ENCODE results near the gene HRAS. TPM values are rescaled to one million over a fixed set of nuclear protein-coding genes. Genes with fewer than 3 reads are reported as not detected.

Gene HRAS
- total and polyA plus RNA-seq, 3 experiments from 2014 or later = 22.5 to 91.5 (median 86.9) TPM

DNA sequence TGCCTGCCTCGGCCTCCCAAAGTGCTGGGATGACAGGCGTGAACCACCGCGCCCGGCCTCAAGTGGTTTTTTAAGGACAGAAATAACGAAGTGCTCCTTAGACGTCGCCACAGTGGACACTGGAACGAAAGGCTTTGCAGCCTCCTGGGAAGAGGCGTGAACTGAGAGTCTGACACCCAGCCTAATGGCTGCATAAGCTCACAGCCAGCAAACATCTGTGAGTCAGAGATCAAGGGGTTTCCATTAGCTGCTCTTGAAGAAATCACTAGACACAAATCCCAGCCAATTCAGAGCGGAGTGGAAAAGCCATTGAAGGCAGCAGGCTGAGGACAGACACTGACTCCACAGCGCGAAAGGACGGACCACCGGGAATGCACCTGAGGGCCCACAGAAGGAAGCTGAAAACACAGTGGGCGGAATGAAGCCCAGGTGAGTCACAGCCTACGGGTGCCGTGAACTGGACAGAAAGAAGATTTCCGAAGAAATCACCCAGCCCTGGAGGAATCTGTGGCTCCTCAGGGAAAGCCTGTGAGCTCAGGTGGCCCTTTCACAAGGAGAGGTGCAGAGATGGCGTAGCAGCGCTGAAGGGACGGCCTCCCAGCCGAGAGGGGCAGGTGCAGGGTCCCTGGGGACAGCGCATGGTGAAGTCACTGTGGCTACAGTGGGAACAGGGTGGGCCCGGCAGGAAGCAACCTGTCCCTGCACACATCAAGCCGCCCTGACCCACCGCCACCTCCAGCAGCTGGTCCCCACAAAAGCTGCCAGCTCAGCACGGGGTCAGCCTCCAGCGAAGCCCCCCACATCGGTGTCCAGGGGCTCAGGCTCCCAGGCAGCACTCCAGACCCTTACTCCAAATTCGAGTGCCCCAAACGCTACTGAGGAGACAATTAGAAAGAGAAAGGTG, 13.6 kb upstream of the HRAS start:
- DNase-seq = peak in 1 of 5 donors; percentile 42
- no peak overlapping the region for H3K27ac Mint-ChIP-seq
- no peak overlapping the region for H3K4me3 Mint-ChIP-seq
- ChIA-PET POLR2A (no interaction called here), CTCF (no interaction called here)
- peaks cover 3% of the 10 kb centered on the region for H3K4me1 ChIP-seq (ENCODE audit: insufficient read depth, low read length)
- no peaks in the 10 kb centered on the region for H3K9me3 Mint-ChIP-seq
- H3K36me3 ChIP-seq (ENCODE audit: insufficient read depth, low read length) = no peaks in the 10 kb centered on the region
- no peaks in the 10 kb centered on the region for H3K9me3 ChIP-seq (ENCODE audit: low read length)
- H3K27me3 Mint-ChIP-seq = no peaks in the 10 kb centered on the region
- H3K27ac ChIP-seq (ENCODE audit: low read depth, low read length) = no peak overlapping the region
- peaks cover 0 to 1% (median 0%) of the 10 kb centered on the region in 3 donors for H3K36me3 Mint-ChIP-seq
- no peaks in the 10 kb centered on the region for H3K4me1 Mint-ChIP-seq
- no peaks in the 10 kb centered on the region for H3K27me3 ChIP-seq (ENCODE audit: insufficient read depth, low read length, poor library complexity, severe bottlenecking)
- no peak overlapping the region for H3K4me3 ChIP-seq (ENCODE audit: low read length)

DNA sequence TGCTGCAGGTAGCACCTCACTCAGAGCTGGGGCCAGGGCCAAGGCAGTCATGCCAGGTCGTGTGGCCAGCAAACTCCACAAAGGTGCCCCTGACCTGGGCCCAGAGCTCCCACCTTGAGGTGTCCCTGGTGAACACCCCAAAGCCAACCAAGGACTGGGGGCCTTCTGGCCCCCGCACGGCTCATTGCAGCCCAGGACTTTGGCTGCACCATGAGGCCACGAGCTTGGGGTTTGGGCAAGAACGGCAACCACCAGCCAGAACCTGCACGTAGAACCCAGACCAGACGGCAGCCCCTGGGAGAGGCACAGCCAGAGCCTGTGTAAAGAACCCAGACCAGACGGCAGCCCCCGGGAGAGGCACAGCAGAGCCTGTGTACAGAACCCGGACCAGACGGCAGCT, 9.8 kb upstream of the HRAS start:
- Histone ChIP-seq H3K27ac (ENCODE audit: low read depth, low read length) (no peak overlapping the region), H3K4me3 (ENCODE audit: low read length) (no peak overlapping the region), H3K36me3 (ENCODE audit: insufficient read depth, low read length) (no peaks in the 10 kb centered on the region), H3K9me3 (ENCODE audit: low read length) (no peaks in the 10 kb centered on the region), H3K27me3 (ENCODE audit: insufficient read depth, low read length, poor library complexity, severe bottlenecking) (no peaks in the 10 kb centered on the region), H3K4me1 (ENCODE audit: insufficient read depth, low read length) (no peaks in the 10 kb centered on the region)
- ChIA-PET CTCF (interaction anchor here (1.1 to 1.7 kb wide), 2 partner anchors 9 to 178 kb away, joined by 4 read pairs; no protein-coding TSS in a partner anchor), POLR2A (no interaction called here)
- Mint-ChIP-seq H3K9me3 (no peaks in the 10 kb centered on the region), H3K4me1 (no peaks in the 10 kb centered on the region), H3K4me3 (no peak overlapping the region), H3K27me3 (no peaks in the 10 kb centered on the region), H3K36me3 (peaks cover 0 to 4% (median 0%) of the 10 kb centered on the region in 3 donors), H3K27ac (no peak overlapping the region)
- DNase-seq = no peak

DNA sequence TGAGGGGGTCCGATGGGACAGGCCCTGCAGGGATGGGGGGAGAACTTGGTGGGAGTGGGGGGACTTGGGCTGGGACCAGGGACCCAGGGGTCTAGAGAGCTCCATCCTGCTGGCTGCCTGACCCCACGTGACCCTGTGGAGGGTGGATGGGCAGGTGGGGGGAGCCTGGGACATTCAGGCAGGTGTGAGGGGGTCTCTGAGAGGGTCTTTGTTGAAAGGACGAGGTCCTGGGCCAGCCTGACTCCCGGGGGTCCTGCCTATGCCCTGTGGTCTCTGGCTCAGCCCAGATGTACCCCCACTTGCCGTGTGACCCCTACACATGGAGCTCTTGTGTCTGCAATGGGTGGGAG, 9.4 kb upstream of the HRAS start:
- H3K27ac ChIP-seq (ENCODE audit: low read depth, low read length) = no peak overlapping the region
- DNase-seq = no peak
- Mint-ChIP-seq H3K4me1 (no peaks in the 10 kb centered on the region), H3K4me3 (no peak overlapping the region), H3K27ac (no peak overlapping the region), H3K36me3 (peaks cover 0 to 4% (median 0%) of the 10 kb centered on the region in 3 donors), H3K9me3 (no peaks in the 10 kb centered on the region), H3K27me3 (no peaks in the 10 kb centered on the region)
- ChIA-PET POLR2A (interaction anchor here (0.5 kb wide), 1 partner anchor 28 kb away, joined by 3 read pairs; no protein-coding TSS in a partner anchor), CTCF (interaction anchor here (1.1 to 1.7 kb wide), 2 partner anchors 10 to 178 kb away, joined by 4 read pairs; no protein-coding TSS in a partner anchor)
- no peaks in the 10 kb centered on the region for H3K27me3 ChIP-seq (ENCODE audit: insufficient read depth, low read length, poor library complexity, severe bottlenecking)
- no peak overlapping the region for H3K4me3 ChIP-seq (ENCODE audit: low read length)
- H3K36me3 ChIP-seq (ENCODE audit: insufficient read depth, low read length) = no peaks in the 10 kb centered on the region
- H3K4me1 ChIP-seq (ENCODE audit: insufficient read depth, low read length) = no peaks in the 10 kb centered on the region
- H3K9me3 ChIP-seq (ENCODE audit: low read length) = no peaks in the 10 kb centered on the region

DNA sequence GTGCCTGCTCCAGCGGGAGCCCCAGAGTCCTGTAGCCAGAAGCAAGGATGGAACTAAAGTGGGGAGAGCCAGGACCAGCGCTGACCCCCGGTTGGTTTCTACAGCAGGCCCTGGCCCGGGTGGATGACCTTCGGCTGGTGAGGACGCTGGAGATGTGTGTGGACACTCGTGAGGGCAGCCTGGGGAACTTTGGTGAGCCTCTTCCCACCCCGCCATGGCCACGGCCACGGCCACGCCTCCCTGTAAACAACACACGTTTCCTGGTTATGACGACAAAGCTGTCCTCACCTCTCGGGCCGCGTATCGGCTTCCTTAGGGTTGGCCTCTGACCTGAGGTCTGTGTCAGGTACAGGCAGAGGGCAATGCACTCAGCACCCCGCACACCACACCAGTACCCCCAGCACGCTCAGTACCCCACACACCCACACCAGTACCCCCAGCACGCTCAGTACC, 6.1 kb upstream of the HRAS start:
- H3K4me1 Mint-ChIP-seq = peaks cover 0 to 20% (median 6%) of the 10 kb centered on the region in 3 donors
- H3K36me3 Mint-ChIP-seq = peaks cover 0 to 2% (median 0%) of the 10 kb centered on the region in 3 donors
- H3K4me3 ChIP-seq (ENCODE audit: low read length) = no peak overlapping the region
- H3K9me3 ChIP-seq (ENCODE audit: low read length) = no peaks in the 10 kb centered on the region
- peaks cover 20% of the 10 kb centered on the region for H3K4me1 ChIP-seq (ENCODE audit: insufficient read depth, low read length)
- no peaks in the 10 kb centered on the region for H3K36me3 ChIP-seq (ENCODE audit: insufficient read depth, low read length)
- DNase-seq = no peak
- H3K4me3 Mint-ChIP-seq = no peak overlapping the region
- H3K27me3 ChIP-seq (ENCODE audit: insufficient read depth, low read length, poor library complexity, severe bottlenecking) = no peaks in the 10 kb centered on the region
- no peak overlapping the region for H3K27ac ChIP-seq (ENCODE audit: low read depth, low read length)
- POLR2A ChIA-PET = no interaction called here
- CTCF ChIA-PET = no interaction called here
- H3K27ac Mint-ChIP-seq = no peak overlapping the region
- H3K27me3 Mint-ChIP-seq = peaks cover 0 to 4% of the 10 kb centered on the region in 2 donors
- H3K9me3 Mint-ChIP-seq = no peaks in the 10 kb centered on the region

DNA sequence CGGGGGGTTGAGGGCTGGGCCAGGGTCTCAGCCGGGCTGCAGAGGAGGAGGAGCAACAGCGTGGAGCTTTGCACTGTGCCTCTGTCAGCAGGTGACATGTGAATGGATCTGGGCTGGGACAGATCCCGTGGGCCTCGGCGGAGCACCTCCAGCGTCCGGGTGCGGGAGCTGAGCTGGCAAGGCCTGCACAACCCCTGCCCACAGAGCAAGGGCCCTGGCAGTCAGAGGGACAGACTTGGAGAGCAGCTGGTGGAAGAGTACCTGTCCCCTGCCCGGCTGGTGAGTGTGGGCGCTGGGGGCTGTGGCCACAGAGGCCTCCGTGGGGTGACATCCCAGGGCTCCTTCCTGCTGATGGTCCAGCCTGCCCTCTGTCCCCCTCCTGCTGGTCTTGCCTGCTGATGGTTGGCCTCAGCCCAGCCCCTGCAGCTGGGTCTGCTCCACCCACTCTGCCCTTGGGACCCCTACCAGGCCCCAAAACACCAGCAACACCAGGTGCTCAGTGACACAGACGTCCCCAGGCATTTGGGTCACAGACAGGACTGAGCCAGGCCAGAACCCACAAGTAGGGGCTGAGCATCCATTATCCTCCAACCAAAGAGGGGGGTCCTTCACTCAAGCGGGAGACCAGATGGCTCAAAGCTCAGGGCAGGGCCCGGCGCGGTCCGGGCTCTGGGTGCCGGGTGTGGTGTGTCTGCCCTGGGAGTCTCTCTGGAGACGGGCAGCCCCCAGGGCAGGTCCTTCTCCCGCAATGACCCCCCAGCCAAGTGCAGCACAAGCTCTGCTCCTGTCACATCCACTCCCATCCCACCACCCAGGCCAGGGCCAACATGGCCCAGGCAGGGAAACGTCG, 5.4 kb upstream of the HRAS start:
- Histone ChIP-seq H3K27me3 (ENCODE audit: insufficient read depth, low read length, poor library complexity, severe bottlenecking) (no peaks in the 10 kb centered on the region), H3K4me1 (ENCODE audit: insufficient read depth, low read length) (peaks cover 24% of the 10 kb centered on the region), H3K36me3 (ENCODE audit: insufficient read depth, low read length) (no peaks in the 10 kb centered on the region), H3K9me3 (ENCODE audit: low read length) (no peaks in the 10 kb centered on the region), H3K4me3 (ENCODE audit: low read length) (no peak overlapping the region), H3K27ac (ENCODE audit: low read depth, low read length) (no peak overlapping the region)
- CTCF ChIA-PET = interaction anchor here (0.8 to 1.1 kb wide), 2 partner anchors 14 to 15 kb away, joined by 3 read pairs; no protein-coding TSS in a partner anchor
- DNase-seq = no peak
- H3K4me1 Mint-ChIP-seq = peaks cover 3 to 25% (median 11%) of the 10 kb centered on the region in 3 donors
- POLR2A ChIA-PET = no interaction called here
- H3K36me3 Mint-ChIP-seq = peaks cover 0 to 4% (median 0%) of the 10 kb centered on the region in 3 donors
- peaks cover 0 to 4% of the 10 kb centered on the region in 2 donors for H3K27me3 Mint-ChIP-seq
- no peaks in the 10 kb centered on the region for H3K9me3 Mint-ChIP-seq
- H3K27ac Mint-ChIP-seq = no peak overlapping the region
- no peak overlapping the region for H3K4me3 Mint-ChIP-seq

DNA sequence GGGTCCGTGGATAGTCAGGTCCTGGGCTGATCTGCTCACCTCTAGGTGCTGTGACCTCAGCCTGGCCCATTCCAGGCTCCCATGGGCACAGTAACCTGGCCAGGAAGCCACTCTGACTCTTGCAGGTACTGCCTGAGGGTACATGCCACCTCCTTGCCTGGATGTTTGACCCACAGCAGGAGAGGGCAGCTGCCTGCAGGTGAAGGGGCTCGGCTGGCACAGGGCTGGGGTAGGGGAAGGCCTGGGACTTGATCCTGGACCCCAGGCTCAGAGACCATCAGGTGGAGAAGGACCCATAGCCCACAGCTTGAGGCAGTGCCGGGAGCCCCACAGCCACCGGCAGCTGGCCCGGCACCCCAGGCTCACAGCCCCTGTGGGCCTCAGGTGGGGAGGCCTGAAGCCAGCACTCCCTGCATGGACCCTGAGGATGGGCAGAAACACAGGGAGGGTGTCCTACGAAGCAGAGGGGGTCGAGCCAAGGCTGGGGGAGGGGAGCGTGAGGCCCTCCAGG, 4.7 kb upstream of the HRAS start:
- Histone ChIP-seq H3K27me3 (ENCODE audit: insufficient read depth, low read length, poor library complexity, severe bottlenecking) (no peaks in the 10 kb centered on the region), H3K9me3 (ENCODE audit: low read length) (no peaks in the 10 kb centered on the region), H3K36me3 (ENCODE audit: insufficient read depth, low read length) (no peaks in the 10 kb centered on the region), H3K4me3 (ENCODE audit: low read length) (no peak overlapping the region), H3K27ac (ENCODE audit: low read depth, low read length) (no peak overlapping the region), H3K4me1 (ENCODE audit: insufficient read depth, low read length) (peaks cover 24% of the 10 kb centered on the region)
- CTCF ChIA-PET = interaction anchor here (0.8 to 1.1 kb wide), 2 partner anchors 14 to 15 kb away, joined by 3 read pairs; no protein-coding TSS in a partner anchor
- POLR2A ChIA-PET = no interaction called here
- Mint-ChIP-seq H3K27me3 (peaks cover 0 to 4% of the 10 kb centered on the region in 2 donors), H3K27ac (no peak overlapping the region), H3K4me1 (peaks cover 3 to 25% (median 11%) of the 10 kb centered on the region in 3 donors), H3K4me3 (no peak overlapping the region), H3K36me3 (peaks cover 0 to 4% (median 0%) of the 10 kb centered on the region in 3 donors), H3K9me3 (no peaks in the 10 kb centered on the region)
- DNase-seq = peak in 1 of 5 donors; percentile 47

DNA sequence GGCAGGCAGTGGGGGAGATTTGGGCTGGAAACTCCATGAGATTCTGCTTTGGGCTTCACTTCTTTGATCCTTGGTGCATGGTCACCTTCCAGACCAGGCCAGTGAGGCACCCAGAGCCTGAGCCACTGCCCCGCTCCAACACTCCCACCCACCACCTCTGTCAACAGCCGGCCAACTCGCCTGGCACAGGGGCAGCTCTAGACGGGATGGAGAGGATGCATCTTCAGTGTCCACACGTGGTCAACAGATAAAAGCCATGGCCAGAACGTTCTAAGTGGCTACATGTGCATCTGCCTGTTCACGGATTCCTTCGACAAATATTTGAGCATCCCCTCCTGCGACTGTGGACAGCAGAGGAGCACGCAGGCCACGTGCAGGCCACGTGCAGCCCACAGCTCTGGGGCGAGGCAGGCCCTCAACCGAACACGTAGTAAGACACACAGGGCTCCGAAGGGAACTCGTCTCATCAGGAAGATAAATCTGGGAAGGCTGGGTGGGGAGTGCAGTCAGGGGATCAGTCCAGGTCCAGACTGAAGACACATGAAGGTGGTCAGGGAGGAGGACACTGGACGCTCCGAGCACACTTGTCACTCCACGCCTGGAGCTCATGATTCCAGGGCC, 3.2 kb upstream of the HRAS start:
- H3K9me3 Mint-ChIP-seq = no peaks in the 10 kb centered on the region
- Histone ChIP-seq H3K36me3 (ENCODE audit: insufficient read depth, low read length) (no peaks in the 10 kb centered on the region), H3K4me3 (ENCODE audit: low read length) (no peak overlapping the region), H3K4me1 (ENCODE audit: insufficient read depth, low read length) (peaks cover 36% of the 10 kb centered on the region), H3K9me3 (ENCODE audit: low read length) (no peaks in the 10 kb centered on the region), H3K27me3 (ENCODE audit: insufficient read depth, low read length, poor library complexity, severe bottlenecking) (no peaks in the 10 kb centered on the region), H3K27ac (ENCODE audit: low read depth, low read length) (no peak overlapping the region)
- H3K36me3 Mint-ChIP-seq = peaks cover 0 to 7% (median 0%) of the 10 kb centered on the region in 3 donors
- peak overlapping the region; percentile 9 to 98 (median 44) for H3K4me3 Mint-ChIP-seq
- peak overlapping the region in 6 of 8 donors; percentile 84 to 100 (median 92) for H3K27ac Mint-ChIP-seq
- ChIA-PET CTCF (interaction anchor here (1.1 to 1.3 kb wide), 3 partner anchors 16 to 329 kb away, joined by 3 read pairs; no protein-coding TSS in a partner anchor), POLR2A (interaction anchor here (0.8 kb wide), 1 partner anchor 15 kb away, joined by 3 read pairs; no protein-coding TSS in a partner anchor)
- peaks cover 3 to 29% (median 11%) of the 10 kb centered on the region in 3 donors for H3K4me1 Mint-ChIP-seq
- H3K27me3 Mint-ChIP-seq = peaks cover 0 to 4% of the 10 kb centered on the region in 2 donors
- no peak for DNase-seq
